Sigmoid colon (tissue), 7 donors: Measurements from ENCODE around the gene HERC3. TPM values are rescaled to one million over a fixed set of nuclear protein-coding genes. Genes with fewer than 3 reads are reported as not detected.

Experiments used
- DNase-seq: peaks from one replicate; pipeline ENCODE4 v3.0.0-alpha.2; 2019
- H3K27ac ChIP-seq, 4 donors: fragments of 200-600 bp; sonication (generic); one replicate each; pipeline ENCODE4 v1.5.1; 2016 to 2019; ENCODE audit warnings: mild to moderate bottlenecking in 1 of 4
- H3K27me3 ChIP-seq, 3 donors: fragments of 200-600 bp; sonication (generic); one replicate each; pipeline ENCODE4 v1.5.1; 2019; ENCODE audit warnings: mild to moderate bottlenecking in 1 of 3
- H3K36me3 ChIP-seq, 4 donors: fragments of 200-600 bp; sonication (generic); one replicate each; pipeline ENCODE4 v1.5.1; 2016 to 2019
- H3K4me1 ChIP-seq, 4 donors: fragments of 200-600 bp; sonication (generic); one replicate each; pipeline ENCODE4 v1.5.1; 2017 to 2019
- H3K4me3 ChIP-seq, 4 donors: fragments of 200-600 bp; sonication (generic); one replicate each; pipeline ENCODE4 v1.5.1; 2017 to 2019; ENCODE audit warnings: mild to moderate bottlenecking in 2 of 4, moderate library complexity in 1 of 4
- H3K9me3 ChIP-seq, 4 donors: fragments of 200-600 bp in 3 of 4; sonication (generic) in 3 of 4; one replicate each; pipeline versions ENCODE4 v1.5.1 to v1.6.1; 2013 to 2019
- EP300 ChIP-seq, 4 donors: sonication (generic); formaldehyde crosslinking; IDR thresholded peaks; one replicate each; pipeline ENCODE4 v1.6.1; 2017; ENCODE audit warnings: antibody characterized with exemption in 4 of 4
- POLR2A ChIP-seq, 2 donors: fragments of 450-650 bp; IDR thresholded peaks; one replicate each; pipeline ENCODE4 v1.6.1; 2016; ENCODE audit warnings: antibody characterized with exemption in 2 of 2, mild to moderate bottlenecking in 2 of 2, moderate library complexity in 2 of 2
- POLR2AphosphoS5 ChIP-seq, 4 donors: sonication (generic); formaldehyde crosslinking; IDR thresholded peaks; one replicate each; pipeline ENCODE4 v1.6.1; 2017; ENCODE audit warnings: antibody characterized with exemption in 4 of 4
- WGBS, 2 donors: extraction: QIAGEN DNeasy Blood & Tissue Kit; methylation state at CpG; one replicate each; pipeline ENCODE4 v1.1.7; 2013; 5-methylcytosine and 5-hydroxymethylcytosine counted together
- intact Hi-C: fragments of 100-400 bp; cut with DNase I; formaldehyde crosslinking; loops from one replicate; pipeline ENCODE4 v1.15.1; 2023
- polyA plus RNA-seq, 3 donors: library from polyadenylated mRNA; stranded (reverse); fragments of 200-250 nt; gene quantifications; one replicate each; pipeline ENCODE4 v1.2.3, GENCODE V29; 2013
- total RNA-seq, 4 donors: library from RNA; depleted of rRNA; stranded (reverse); fragments of >200 nt; gene quantifications; one replicate each; pipeline ENCODE4 v1.1.0, GENCODE V29; 2016
- TF ChIP-seq, protein P1 (sequence below), 4 experiments: fragments of 450-650 bp in 3 of 4; fragments of 200-600 bp in 1 of 4; IDR thresholded peaks; one replicate each; pipeline ENCODE4 v1.5.1; 2016 to 2019; ENCODE audit warnings: antibody characterized with exemption in 4 of 4, mild to moderate bottlenecking in 3 of 4, moderate library complexity in 2 of 4
- donor health status: healthy with polysubstance abuse.
- donor health status: Bipolar disorder and iron deficiency.
- donor health status: healthy.

HERC3 gene
- total and polyA plus RNA-seq, 7 donors: 12.2 to 44.9 (median 34.6) TPM

DNA sequence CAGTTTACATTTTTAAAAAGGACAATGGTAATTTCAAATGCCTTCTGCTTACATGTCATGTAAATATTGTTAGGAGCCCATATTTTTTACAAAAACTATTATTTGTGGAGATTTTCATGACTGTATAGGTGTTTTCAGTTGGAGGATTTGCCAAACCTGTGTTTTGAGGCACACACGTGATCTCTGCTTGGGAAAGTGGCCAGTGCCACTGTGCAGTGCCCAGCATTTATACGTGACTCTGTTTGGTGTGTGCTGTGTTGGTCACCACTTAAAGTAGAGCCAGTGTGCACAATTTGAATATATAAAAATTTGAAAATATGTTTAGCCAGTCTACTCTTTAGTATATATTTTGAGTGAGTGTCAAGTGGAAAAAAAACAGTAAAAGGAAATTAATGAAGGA lies 132.1 kb downstream of the HERC3 start:
- no peak for DNase-seq
- Histone ChIP-seq H3K27me3 (no peaks in the 10 kb centered on the region), H3K9me3 (no peaks in the 10 kb centered on the region), H3K4me1 (peaks cover 0 to 17% (median 4%) of the 10 kb centered on the region in 4 donors), H3K4me3 (no peak overlapping the region), H3K27ac (no peak overlapping the region), H3K36me3 (peaks cover 7 to 54% (median 23%) of the 10 kb centered on the region in 4 donors)
- 92 to 94% methylated on average over 2 of the region's 2 CpGs for WGBS, 2 donors
- intact Hi-C loops: no loop called here
- TF ChIP-seq POLR2A (IDR thresholded peaks at IDR 0.05): no peak
- no peak for TF ChIP-seq EP300 (IDR thresholded peaks at IDR 0.05)

DNA sequence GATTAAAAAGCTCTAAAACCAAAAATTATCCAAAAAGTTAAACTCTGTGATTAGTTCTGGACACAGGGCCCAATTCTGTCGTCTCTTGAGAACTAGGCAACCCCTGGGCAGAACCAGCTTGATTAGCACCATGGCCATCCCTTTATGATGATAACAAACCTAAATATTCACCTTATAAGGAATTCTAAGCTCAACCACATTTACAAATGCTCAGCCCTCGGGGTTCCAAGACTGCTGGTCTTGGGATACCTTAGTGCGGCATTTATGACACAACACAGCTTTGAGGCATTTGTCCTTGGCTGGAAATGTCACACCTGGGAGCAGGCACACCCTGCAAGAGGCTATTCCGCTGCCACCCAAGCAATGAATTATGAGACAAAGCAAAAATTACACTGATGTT lies 132.9 kb downstream of the HERC3 start:
- no peaks in the 10 kb centered on the region for H3K27me3 ChIP-seq
- TF ChIP-seq POLR2AphosphoS5 (IDR thresholded peaks at IDR 0.05) (no peak), EP300 (IDR thresholded peaks at IDR 0.05) (no peak), POLR2A (IDR thresholded peaks at IDR 0.05) (no peak)
- TF ChIP-seq, protein P1, sequence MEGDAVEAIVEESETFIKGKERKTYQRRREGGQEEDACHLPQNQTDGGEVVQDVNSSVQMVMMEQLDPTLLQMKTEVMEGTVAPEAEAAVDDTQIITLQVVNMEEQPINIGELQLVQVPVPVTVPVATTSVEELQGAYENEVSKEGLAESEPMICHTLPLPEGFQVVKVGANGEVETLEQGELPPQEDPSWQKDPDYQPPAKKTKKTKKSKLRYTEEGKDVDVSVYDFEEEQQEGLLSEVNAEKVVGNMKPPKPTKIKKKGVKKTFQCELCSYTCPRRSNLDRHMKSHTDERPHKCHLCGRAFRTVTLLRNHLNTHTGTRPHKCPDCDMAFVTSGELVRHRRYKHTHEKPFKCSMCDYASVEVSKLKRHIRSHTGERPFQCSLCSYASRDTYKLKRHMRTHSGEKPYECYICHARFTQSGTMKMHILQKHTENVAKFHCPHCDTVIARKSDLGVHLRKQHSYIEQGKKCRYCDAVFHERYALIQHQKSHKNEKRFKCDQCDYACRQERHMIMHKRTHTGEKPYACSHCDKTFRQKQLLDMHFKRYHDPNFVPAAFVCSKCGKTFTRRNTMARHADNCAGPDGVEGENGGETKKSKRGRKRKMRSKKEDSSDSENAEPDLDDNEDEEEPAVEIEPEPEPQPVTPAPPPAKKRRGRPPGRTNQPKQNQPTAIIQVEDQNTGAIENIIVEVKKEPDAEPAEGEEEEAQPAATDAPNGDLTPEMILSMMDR (IDR thresholded peaks at IDR 0.05): no peak
- peak overlapping the region in 2 of 4 donors; percentile 4 to 8 for H3K27ac ChIP-seq
- DNase-seq: no peak
- intact Hi-C loops: no loop called here
- H3K4me1 ChIP-seq: peaks cover 0 to 17% (median 4%) of the 10 kb centered on the region in 4 donors
- H3K4me3 ChIP-seq: no peak overlapping the region
- peaks cover 7 to 58% (median 25%) of the 10 kb centered on the region in 4 donors for H3K36me3 ChIP-seq
- 94 to 96% methylated on average over 4 of the region's 4 CpGs for WGBS, 2 donors
- no peaks in the 10 kb centered on the region for H3K9me3 ChIP-seq

DNA sequence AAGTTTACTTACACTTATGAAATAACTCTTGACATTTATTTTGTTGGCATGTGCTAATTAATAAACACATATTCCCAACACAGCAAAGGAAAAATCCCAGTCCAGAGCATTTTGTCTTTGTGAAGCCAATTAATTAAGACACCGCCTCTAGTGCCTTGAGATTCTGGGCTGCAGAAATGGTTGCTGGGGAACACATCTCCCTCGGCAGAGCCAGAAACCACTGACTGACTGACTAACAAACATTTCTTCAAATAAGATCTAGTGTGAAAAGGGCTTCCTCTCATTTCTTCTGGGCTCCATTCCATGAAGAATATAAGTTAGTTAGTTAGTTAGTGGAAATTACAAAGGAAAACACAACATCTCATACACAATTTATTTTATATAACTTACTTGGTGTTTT lies 133.7 kb downstream of the HERC3 start:
- DNase-seq: no peak
- 91 to 96% methylated on average over 2 of the region's 2 CpGs for WGBS, 2 donors
- Histone ChIP-seq H3K27ac (no peak overlapping the region), H3K9me3 (no peaks in the 10 kb centered on the region), H3K4me3 (no peak overlapping the region), H3K36me3 (peaks cover 7 to 63% (median 33%) of the 10 kb centered on the region in 4 donors), H3K27me3 (no peaks in the 10 kb centered on the region), H3K4me1 (peaks cover 0 to 12% (median 4%) of the 10 kb centered on the region in 4 donors)
- intact Hi-C loops: no loop called here
- TF ChIP-seq EP300 (IDR thresholded peaks at IDR 0.05): no peak
- TF ChIP-seq POLR2AphosphoS5 (IDR thresholded peaks at IDR 0.05): no peak
- TF ChIP-seq POLR2A (IDR thresholded peaks at IDR 0.05): no peak
- TF ChIP-seq, protein P1 (IDR thresholded peaks at IDR 0.05): no peak

DNA sequence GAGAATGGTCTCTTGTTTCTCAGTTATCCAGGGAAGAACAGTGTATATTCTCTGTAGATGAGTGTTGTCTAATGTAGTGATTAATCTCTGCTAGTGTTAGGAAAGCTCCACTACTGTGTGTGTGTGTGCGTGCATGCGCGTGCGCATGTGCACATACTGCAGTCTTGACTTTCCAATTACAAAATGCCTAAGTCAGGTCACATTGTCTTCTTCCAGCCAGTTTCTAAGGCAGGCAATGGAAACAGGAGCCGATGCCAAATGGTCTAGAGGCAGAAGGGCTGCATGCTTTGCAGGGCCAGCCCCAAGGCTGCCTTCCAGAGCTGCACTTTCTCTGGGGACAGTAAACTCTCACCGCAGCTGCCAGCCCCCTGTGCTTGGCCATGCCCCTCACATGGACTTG lies 135.9 kb downstream of the HERC3 start:
- H3K36me3 ChIP-seq: peaks cover 7 to 69% (median 35%) of the 10 kb centered on the region in 4 donors
- 96 to 97% methylated on average over 6 of the region's 6 CpGs for WGBS, 2 donors
- intact Hi-C loops: no loop called here
- peaks cover 0 to 9% (median 4%) of the 10 kb centered on the region in 4 donors for H3K4me1 ChIP-seq
- peak in 1 of 4 donors; percentile 20 for TF ChIP-seq POLR2AphosphoS5 (IDR thresholded peaks at IDR 0.05)
- no peak for TF ChIP-seq POLR2A (IDR thresholded peaks at IDR 0.05)
- no peak overlapping the region for H3K27ac ChIP-seq
- no peak for DNase-seq
- no peak overlapping the region for H3K4me3 ChIP-seq
- no peaks in the 10 kb centered on the region for H3K9me3 ChIP-seq
- no peaks in the 10 kb centered on the region for H3K27me3 ChIP-seq

DNA sequence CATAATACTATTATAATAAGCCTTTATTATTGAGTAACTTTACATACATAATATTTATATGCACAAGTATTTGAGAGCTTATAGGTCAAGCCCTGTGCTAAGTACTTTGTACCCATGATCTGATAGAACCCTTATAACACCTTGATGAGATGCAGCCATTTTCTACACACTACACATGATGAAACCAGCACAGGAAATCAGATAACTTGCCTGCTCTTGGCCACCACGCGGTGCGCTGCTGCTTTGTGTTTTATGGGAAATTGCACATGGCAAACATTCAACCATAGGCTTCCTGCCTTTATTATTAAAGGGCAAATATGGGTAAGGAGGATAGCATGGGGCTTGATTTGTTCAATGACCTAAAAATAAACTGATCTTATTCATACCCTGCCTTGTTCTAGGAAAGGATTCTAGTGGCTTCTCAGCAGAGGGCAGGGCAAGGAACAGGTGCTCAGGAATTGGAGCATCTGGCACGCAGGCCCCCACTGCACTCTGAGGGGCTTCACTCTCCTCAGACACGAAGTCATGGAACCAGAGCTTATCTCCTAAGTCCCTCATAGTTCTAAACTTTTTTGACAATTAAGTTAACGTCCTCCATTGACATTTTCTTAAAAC lies 137.0 kb downstream of the HERC3 start:
- TF ChIP-seq POLR2A (IDR thresholded peaks at IDR 0.05): no peak
- TF ChIP-seq, protein P1 (IDR thresholded peaks at IDR 0.05): no peak
- Histone ChIP-seq H3K4me1 (peaks cover 0 to 9% (median 4%) of the 10 kb centered on the region in 4 donors), H3K9me3 (no peaks in the 10 kb centered on the region), H3K27ac (no peak overlapping the region), H3K36me3 (peaks cover 7 to 63% (median 35%) of the 10 kb centered on the region in 4 donors), H3K4me3 (no peak overlapping the region), H3K27me3 (no peaks in the 10 kb centered on the region)
- intact Hi-C loops: no loop called here
- no peak for DNase-seq
- WGBS, 2 donors: 83 to 95% methylated on average over 6 of the region's 6 CpGs

DNA sequence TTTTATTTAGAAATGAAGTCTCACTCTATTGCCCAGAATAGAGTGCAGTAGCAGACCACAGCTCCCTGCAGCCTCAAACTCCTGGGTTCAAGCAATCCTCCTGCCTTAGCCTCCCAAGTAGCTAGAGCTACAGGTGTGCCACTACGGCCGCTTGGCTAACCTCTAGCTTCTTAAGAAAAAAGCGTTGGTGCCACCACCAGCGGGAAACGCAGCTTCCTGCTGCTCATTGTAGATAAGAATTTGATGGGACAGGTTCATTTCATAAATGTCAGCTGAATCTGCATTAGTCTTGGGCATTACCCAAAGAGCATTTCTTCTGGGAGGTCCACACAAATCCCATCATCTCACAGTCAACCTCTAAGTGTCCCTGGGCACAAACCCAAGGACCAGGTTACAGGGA lies 138.5 kb downstream of the HERC3 start:
- intact Hi-C loops: no loop called here
- no peaks in the 10 kb centered on the region for H3K27me3 ChIP-seq
- TF ChIP-seq, protein P1 (IDR thresholded peaks at IDR 0.05): no peak
- no peak for TF ChIP-seq POLR2A (IDR thresholded peaks at IDR 0.05)
- no peak for TF ChIP-seq EP300 (IDR thresholded peaks at IDR 0.05)
- no peak for TF ChIP-seq POLR2AphosphoS5 (IDR thresholded peaks at IDR 0.05)
- peaks cover 7 to 70% (median 35%) of the 10 kb centered on the region in 4 donors for H3K36me3 ChIP-seq
- no peak overlapping the region for H3K27ac ChIP-seq
- WGBS, 2 donors: 85 to 93% methylated on average over 5 of the region's 5 CpGs
- peaks cover 0 to 15% (median 9%) of the 10 kb centered on the region in 4 donors for H3K4me1 ChIP-seq
- no peak for DNase-seq
- no peaks in the 10 kb centered on the region for H3K9me3 ChIP-seq
- no peak overlapping the region for H3K4me3 ChIP-seq
